AG09309 (cell line): ENCODE results near the gene NAPSA.

Source experiments
- DNase-seq: peaks from one replicate; pipeline ENCODE4 v3.0.0-alpha.2; 2010; ENCODE audit warnings: low read depth
- H3K4me3 ChIP-seq: 2 replicates; pipeline ENCODE4 v1.5.1; 2011; ENCODE audit warnings: mild to moderate bottlenecking, low read depth, low read length, moderate library complexity; ENCODE audit not compliant: control insufficient read depth
- TF ChIP-seq, protein P1 (sequence below): IDR thresholded peaks from 2 replicates; pipeline ENCODE4 v1.5.1; 2011; ENCODE audit warnings: mild to moderate bottlenecking, low read depth, low read length, inconsistent platforms; ENCODE audit not compliant: insufficient read depth, control insufficient read depth; ENCODE audit errors: missing control alignments

The NAPSA gene

DNA sequence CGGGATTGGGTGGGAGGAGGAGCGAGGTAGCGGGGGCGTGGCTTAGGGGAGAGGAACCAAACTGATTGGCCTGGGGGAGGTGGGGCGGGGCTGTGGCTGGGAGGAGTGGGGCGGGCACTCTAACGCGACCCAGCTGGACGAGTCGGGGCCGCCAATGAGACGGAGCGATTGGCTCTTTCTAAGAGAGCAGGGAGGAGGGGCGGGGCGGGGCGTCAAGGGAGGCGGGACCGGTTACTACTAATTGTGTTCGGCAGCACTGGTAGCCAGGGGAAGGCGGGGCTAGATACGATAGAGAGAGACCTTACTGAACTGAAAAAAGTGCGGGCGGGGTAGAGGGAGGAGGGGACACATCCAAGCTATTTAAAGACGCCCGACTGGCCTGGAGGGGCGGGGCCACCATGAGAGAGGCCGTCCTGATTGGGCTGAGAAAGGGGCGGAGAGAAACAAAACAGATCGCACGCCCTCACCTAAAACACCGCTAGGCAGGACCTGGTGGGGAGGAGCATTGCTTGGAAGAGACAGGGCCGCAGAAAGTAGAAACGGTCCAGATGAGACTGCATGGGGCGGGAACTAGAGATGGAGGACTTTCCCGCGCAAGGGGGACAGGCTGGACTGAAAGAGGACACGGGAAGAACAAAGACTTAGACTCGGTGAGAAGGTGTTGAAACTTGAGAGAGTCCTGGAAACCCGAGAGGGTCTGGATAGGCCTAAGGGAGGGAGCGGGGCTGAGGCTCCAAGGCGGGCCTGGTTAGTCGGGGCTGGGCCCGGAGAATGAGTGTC is 36.1 kb downstream of the NAPSA start, which contains the start of gene KCNC3:
KCNC3 (minus strand) TSS at position 232 of the 780 bp plus-strand sequence. CDS start 295 bp downstream, outside the sequence.
- no peak within 1 kb of the TSS for H3K4me3 ChIP-seq

DNA sequence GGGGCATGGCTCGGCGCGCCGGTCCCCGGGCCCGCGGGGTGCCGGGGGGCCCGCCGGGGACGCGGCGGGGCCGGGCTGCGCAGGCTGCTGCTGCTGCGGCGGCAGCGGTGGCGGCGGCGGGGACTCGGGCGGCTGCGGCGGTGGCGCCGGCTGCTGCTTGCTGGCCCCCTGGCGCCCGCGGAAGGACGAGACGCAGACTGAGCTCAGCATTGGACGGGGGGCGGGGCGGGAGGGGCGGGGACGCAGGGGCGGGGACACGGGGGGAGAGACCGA is 36.6 kb downstream of the NAPSA start:
- TF ChIP-seq, protein P1, sequence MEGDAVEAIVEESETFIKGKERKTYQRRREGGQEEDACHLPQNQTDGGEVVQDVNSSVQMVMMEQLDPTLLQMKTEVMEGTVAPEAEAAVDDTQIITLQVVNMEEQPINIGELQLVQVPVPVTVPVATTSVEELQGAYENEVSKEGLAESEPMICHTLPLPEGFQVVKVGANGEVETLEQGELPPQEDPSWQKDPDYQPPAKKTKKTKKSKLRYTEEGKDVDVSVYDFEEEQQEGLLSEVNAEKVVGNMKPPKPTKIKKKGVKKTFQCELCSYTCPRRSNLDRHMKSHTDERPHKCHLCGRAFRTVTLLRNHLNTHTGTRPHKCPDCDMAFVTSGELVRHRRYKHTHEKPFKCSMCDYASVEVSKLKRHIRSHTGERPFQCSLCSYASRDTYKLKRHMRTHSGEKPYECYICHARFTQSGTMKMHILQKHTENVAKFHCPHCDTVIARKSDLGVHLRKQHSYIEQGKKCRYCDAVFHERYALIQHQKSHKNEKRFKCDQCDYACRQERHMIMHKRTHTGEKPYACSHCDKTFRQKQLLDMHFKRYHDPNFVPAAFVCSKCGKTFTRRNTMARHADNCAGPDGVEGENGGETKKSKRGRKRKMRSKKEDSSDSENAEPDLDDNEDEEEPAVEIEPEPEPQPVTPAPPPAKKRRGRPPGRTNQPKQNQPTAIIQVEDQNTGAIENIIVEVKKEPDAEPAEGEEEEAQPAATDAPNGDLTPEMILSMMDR: no peak
- H3K4me3 ChIP-seq: no peak overlapping the region
- no peak for DNase-seq

More for the DNA sequence above, 36.1 kb downstream of the NAPSA start, which contains the start of gene KCNC3:
- peak; percentile 48 for DNase-seq
- TF ChIP-seq, protein P1: no peak

DNA sequence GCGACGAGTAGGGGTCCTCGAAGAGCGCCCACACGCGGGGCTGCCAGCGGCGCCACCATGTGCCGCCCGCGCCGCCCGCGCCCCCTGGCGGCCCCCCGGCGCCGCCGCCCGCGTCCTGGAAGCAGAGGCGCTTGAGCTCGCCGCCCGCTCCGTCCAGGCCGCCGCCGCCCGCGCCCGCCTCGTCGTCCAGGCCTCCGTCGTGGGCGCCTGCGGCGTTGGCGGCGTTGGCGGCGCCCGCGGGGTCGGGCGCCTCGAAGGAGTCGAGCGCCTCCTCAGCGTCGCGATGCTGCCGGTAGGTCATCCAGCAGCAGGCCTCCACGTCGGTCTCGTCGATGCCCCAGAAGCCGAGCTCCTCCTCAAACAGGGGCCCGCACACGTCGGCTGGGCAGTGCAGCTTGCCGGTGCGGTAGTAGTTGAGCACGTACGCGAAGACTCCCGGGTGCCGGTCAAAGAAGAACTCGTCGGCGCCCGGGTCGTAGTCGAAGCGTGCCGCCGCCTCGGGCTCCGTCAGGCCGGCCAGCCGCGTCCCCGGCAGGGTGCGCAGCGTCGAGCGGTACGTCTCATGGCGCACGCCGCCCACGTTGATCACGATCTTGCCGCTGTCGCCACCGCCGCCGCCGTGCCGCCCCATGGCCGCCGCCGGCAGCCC is 37.1 kb downstream of the NAPSA start:
- TF ChIP-seq, protein P1: no peak
- DNase-seq: no peak

DNA sequence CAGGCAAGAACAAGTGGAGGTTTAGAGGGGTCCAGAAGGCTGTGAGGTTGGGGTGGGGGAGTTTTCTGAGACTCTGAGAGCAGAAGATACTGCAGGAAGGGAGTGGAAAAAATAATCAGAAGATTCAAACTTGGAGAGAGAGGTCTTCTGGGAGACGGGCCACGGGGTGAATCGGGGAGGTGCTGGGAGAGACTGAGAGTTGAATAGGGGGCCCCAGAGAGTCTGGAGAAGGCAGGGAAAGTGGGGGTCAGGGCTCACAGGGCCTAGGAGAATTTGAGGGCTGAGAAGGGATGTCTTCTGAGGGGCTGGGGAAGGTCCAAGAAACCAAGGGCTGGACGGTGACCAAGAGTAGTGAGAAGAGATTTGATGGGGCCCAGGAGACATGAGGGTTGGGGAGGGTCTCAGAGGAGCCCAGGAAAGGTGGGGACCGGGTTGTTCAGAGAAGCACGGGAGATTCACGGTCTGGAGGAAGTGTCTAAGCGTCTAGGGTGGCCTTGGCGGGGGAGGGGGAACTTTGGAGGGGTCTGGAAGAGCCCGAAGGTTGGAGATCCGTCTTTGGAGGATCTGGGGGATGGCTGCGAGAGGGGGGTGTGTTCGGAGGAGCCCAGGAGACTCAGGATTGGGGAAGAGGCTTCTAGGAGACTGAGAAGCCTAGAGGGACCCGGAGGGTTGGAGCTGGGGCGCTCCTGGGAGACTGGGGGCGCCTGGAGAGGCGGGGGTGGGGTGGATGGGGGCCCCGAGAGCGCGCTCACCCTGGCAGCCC is 37.8 kb downstream of the NAPSA start:
- DNase-seq: no peak
- no peak overlapping the region for H3K4me3 ChIP-seq
- TF ChIP-seq, protein P1: no peak

More for the DNA sequence above, 37.1 kb downstream of the NAPSA start:
- no peak overlapping the region for H3K4me3 ChIP-seq

DNA sequence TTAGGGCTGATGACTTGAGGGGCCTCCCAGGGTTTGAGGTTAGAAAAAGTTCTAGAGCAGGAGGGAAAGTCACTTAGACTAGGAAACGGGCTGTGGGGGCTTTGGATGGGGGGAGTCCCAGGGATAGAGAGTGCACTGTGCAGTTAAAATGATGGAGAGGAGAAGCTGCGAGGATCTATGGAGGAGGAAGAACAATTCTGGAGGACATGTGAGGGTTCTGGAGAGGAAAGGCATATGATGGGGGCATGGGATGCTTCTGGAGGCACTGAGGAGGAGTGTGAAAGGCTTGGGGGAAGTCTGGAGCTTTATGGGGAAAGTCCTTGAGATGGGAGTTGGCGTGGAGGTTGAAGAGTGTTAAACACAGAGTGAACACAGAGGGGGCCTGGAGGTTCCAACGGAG is 38.4 kb downstream of the NAPSA start:
- H3K4me3 ChIP-seq: no peak overlapping the region
- TF ChIP-seq, protein P1: no peak

DNA sequence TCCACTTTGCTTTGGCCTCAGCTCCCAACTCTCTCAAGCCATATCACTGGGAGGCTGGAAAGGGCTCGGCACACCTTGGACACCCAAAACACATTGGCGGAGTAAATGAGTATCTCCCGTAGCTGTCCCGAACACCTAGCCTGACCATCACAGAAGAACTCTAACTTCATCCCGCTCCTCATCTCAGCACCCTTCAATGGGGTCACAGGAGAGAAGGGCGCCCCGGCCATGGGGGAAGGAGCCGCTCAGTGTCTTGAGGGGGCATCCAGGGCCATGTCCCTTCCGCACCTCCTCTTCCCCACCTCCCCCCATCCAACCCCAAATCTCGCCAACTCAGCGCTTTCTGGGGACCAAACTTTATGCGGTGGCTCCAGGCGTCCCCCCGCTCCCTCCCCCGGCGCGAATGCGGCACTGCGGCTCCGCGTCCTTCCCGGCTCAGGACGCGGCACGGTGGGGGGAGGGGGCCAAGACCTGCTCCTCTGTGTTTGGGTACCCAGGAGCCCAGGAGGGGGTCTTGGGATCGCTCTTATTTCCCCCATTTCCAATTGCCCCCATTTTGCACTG is 39.3 kb downstream of the NAPSA start:
- no peak overlapping the region for H3K4me3 ChIP-seq
- TF ChIP-seq, protein P1: no peak
- DNase-seq: no peak

More for the DNA sequence above, 38.4 kb downstream of the NAPSA start:
- no peak for DNase-seq
